Measurements from ENCODE around the gene PSMD9.

The PSMD9 gene

GRCh38 chr12:121949648-121950397 is 61.2 kb downstream of the PSMD9 start:
- no peak for DNase-seq

- DNase-seq = no peak
Observed at GRCh38 chr12:121953117-121953692, 64.6 kb downstream of the PSMD9 start.

GRCh38 chr12:121953695-121954094 is 65.1 kb downstream of the PSMD9 start:
- DNase-seq = no peak

- peak in 1 of 51 donors; percentile 5 for DNase-seq
Observed at GRCh38 chr12:121955258-121956237, 67.0 kb downstream of the PSMD9 start.

GRCh38 chr12:121957861-121958515 is 69.4 kb downstream of the PSMD9 start:
- DNase-seq = no peak

GRCh38 chr12:121958541-121959240 is 70.1 kb downstream of the PSMD9 start:
- no peak for DNase-seq

- DNase-seq = no peak
Observed at GRCh38 chr12:121960541-121960940, 72.0 kb downstream of the PSMD9 start.

- no peak for DNase-seq
Observed at GRCh38 chr12:121961195-121961879, 72.7 kb downstream of the PSMD9 start.

GRCh38 chr12:121963341-121964018 is 74.9 kb downstream of the PSMD9 start:
- no peak for DNase-seq

GRCh38 chr12:121964813-121965643 is 76.4 kb downstream of the PSMD9 start:
- DNase-seq = peak in 1 of 51 donors; percentile 19

GRCh38 chr12:121966959-121967358 is 78.4 kb downstream of the PSMD9 start:
- no peak for DNase-seq
